ENCODE results near the gene FCHO2.

Gene FCHO2

GRCh38 chr5:73119451-73120157, 163.8 kb downstream of the FCHO2 start:
- TF ChIP-seq SIN3A (IDR thresholded peaks at IDR 0.05; ENCODE audit: borderline replicate concordance, insufficient read depth, low read length) (no peak), TAF1 (IDR thresholded peaks at IDR 0.05; ENCODE audit: borderline replicate concordance, insufficient read depth, low read length) (no peak), REST (IDR thresholded peaks at IDR 0.05; ENCODE audit: insufficient read depth in 1 of 2, low read depth in 2 of 2, low read length in 2 of 2) (no peak), POLR2AphosphoS5 (IDR thresholded peaks at IDR 0.05; ENCODE audit: low read depth, low read length) (no peak), FOXP2 (optimal IDR thresholded peaks at IDR 0.05; ENCODE audit: borderline replicate concordance, extremely low read depth, extremely low read length, insufficient read depth) (no peak)

GRCh38 chr5:73120222-73121118, 164.6 kb downstream of the FCHO2 start, which contains the start of gene TMEM171:
Gene TMEM171 (plus strand): TSS chr5:73120575. CDS start chr5:73123374, 2,799 bp downstream.
- TF ChIP-seq REST (IDR thresholded peaks at IDR 0.05; ENCODE audit: insufficient read depth in 1 of 2, low read depth in 2 of 2, low read length in 2 of 2) (no peak), FOXP2 (optimal IDR thresholded peaks at IDR 0.05; ENCODE audit: borderline replicate concordance, extremely low read depth, extremely low read length, insufficient read depth) (no peak), SIN3A (IDR thresholded peaks at IDR 0.05; ENCODE audit: borderline replicate concordance, insufficient read depth, low read length) (no peak), POLR2AphosphoS5 (IDR thresholded peaks at IDR 0.05; ENCODE audit: low read depth, low read length) (no peak), TAF1 (IDR thresholded peaks at IDR 0.05; ENCODE audit: borderline replicate concordance, insufficient read depth, low read length) (no peak)

- TF ChIP-seq SIN3A (IDR thresholded peaks at IDR 0.05; ENCODE audit: borderline replicate concordance, insufficient read depth, low read length): no peak
- no peak for TF ChIP-seq TAF1 (IDR thresholded peaks at IDR 0.05; ENCODE audit: borderline replicate concordance, insufficient read depth, low read length)
- no peak for TF ChIP-seq POLR2AphosphoS5 (IDR thresholded peaks at IDR 0.05; ENCODE audit: low read depth, low read length)
- no peak for TF ChIP-seq FOXP2 (optimal IDR thresholded peaks at IDR 0.05; ENCODE audit: borderline replicate concordance, extremely low read depth, extremely low read length, insufficient read depth)
- no peak for TF ChIP-seq REST (IDR thresholded peaks at IDR 0.05; ENCODE audit: insufficient read depth in 1 of 2, low read depth in 2 of 2, low read length in 2 of 2)
Observed at GRCh38 chr5:73121119-73121463, 165.2 kb downstream of the FCHO2 start.

GRCh38 chr5:73122875-73123810, 167.3 kb downstream of the FCHO2 start:
- TF ChIP-seq REST (IDR thresholded peaks at IDR 0.05; ENCODE audit: insufficient read depth in 1 of 2, low read depth in 2 of 2, low read length in 2 of 2) (no peak), TAF1 (IDR thresholded peaks at IDR 0.05; ENCODE audit: borderline replicate concordance, insufficient read depth, low read length) (no peak), SIN3A (IDR thresholded peaks at IDR 0.05; ENCODE audit: borderline replicate concordance, insufficient read depth, low read length) (no peak), POLR2AphosphoS5 (IDR thresholded peaks at IDR 0.05; ENCODE audit: low read depth, low read length) (no peak), FOXP2 (optimal IDR thresholded peaks at IDR 0.05; ENCODE audit: borderline replicate concordance, extremely low read depth, extremely low read length, insufficient read depth) (no peak)
